SK-N-MC (cell line): Measurements from ENCODE around the gene CAPN8.

Experiments
- EZH2 ChIP-seq: fragments of 200-600 bp; sonication (generic); IDR thresholded peaks from one replicate; pipeline ENCODE4 v1.6.1; 2017; ENCODE audit warnings: antibody characterized with exemption
- FOXP2 ChIP-seq: optimal IDR thresholded peaks from 2 replicates; pipeline ENCODE3; 2011; ENCODE audit warnings: mild to moderate bottlenecking, moderate library complexity; ENCODE audit not compliant: insufficient read depth; ENCODE audit errors: extremely low read length, control extremely low read depth
- POLR2AphosphoS5 ChIP-seq: IDR thresholded peaks from 2 replicates; pipeline ENCODE4 v1.6.1; 2012; ENCODE audit warnings: mild to moderate bottlenecking, low read depth, low read length, borderline replicate concordance

GRCh38 chr1:223525546-223525945 is 140.0 kb downstream of the CAPN8 start:
- TF ChIP-seq POLR2AphosphoS5 = no peak
- no peak for TF ChIP-seq EZH2
- TF ChIP-seq FOXP2 = no peak
